Activated CD4-positive, CD25-positive, alpha-beta regulatory T cell treated with anti-CD3 and anti-CD28 coated beads, Interleukin-2, amount 50 U/mL, for 72 hours (primary cell): ENCODE measurements around the gene RNF150.

ENCODE experiments used
- DNase-seq: peaks from one replicate; pipeline ENCODE4 v3.0.0; 2021

Gene RNF150

DNA sequence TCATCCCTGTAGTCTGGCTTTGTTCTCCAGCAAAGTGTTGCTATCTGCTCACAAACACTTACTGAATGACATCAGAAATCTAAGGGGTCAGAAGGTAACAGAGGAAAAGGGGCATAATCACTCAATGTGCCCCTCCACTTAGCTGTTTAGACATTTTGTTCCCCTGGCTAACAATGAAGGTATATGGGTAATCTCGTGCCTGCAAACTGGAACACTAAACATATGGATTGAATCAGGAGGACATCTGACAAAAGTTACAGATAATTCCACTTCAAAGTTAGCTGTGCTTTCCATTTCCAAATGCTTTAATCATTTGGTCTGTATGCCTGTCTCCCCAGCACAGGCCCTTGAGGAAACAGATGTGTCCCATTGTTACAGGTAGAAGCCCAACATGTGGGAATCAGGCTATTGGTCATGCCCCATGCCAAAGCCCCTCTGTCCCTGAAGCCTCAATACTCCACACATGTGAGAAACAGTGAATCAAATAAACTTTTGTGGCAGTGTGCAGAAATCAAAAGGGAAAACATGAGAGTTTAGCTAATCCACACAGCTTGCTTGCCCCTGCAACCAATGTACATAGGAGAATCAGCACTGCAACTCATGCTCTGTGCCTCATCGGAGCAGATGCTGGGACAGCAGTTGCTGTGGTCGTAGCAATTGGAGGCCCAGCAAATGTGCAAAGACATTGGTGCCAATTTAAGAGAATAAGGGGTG lies 111.7 kb downstream of the RNF150 start:
- no peak for DNase-seq

DNA sequence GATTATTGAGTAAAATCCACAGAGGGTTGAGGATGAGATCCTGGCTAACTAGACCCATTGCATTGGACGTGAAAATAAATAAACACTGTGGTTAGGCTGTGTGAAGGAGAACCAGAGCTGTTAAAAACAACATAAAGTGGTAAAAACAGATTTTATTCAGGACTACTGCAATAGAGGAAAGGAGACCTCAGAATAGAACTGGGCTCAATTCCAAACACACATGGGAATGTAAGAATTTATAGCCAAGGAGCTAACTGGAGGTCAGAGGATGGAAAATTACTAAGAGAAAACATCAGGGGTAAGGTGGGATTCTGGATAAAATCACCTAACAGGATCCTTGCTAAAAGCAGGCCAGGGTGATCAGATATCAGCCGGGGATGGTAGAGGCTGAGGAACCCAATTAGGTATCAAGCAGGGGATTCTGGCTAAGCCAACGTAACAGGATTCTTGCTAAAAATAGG lies 112.4 kb downstream of the RNF150 start:
- no peak for DNase-seq

DNA sequence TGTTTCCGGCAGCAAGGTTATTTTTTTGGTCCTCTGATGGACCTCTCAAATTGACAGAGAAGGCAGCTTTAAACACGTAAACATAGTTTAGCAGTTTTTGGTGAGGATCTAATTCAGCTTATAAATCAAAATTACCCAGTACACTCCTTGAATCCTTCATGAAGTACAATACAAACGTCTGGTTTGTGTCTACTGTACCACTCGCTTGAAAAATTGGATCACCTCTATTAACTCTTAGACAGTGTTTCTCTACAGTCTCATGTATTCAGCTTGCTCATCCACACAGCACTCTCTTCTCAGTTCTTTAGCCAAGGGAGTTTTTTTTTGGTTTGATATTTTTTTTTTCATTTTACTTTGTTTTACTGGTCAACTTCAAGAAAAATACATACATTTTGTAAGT lies 113.5 kb downstream of the RNF150 start:
- no peak for DNase-seq

GRCh38 chr4:141016117-141016798 lies 117.0 kb downstream of the RNF150 start:
- no peak for DNase-seq

- no peak for DNase-seq
Measured at GRCh38 chr4:141013899-141014298, 119.4 kb downstream of the RNF150 start.

GRCh38 chr4:141011901-141012315 lies 121.4 kb downstream of the RNF150 start:
- no peak for DNase-seq

DNA sequence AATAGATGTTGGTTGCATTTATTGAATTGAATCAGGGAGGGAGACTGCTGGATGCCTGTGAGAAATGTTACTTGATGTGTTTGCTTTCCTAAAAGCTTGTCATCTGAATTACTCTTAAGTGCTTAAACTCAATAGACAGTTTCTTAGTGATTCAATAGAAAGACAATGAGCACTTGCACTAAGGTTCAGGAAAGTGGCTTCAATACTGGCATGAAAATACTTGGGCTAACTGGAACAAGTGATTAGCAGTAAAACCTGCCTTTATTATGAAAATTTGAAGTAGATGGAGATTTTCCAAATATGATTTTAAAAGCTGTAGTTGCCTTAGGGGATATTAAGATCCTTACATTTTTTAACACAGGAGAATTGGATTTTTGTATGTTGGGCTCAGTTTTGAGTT lies 123.3 kb downstream of the RNF150 start:
- DNase-seq, result no peak

DNA sequence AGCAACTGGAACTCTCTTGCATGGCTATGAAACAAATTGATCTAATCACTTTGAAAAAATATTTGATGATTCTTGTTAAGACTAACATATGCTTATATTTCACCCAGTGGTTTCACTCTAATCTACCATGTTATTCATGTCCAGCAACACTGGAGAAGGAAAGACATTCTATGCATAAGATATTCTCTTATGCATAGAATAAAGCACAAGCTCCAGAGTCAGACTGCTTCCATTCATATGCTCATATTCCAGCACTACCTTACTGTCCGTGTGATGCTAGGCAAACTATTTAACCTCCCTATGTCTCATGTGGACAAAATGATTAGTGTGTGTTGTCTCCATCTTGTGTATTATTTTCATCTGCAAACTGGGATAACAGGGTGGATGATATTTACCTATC lies 124.1 kb downstream of the RNF150 start:
- no peak for DNase-seq

- no peak for DNase-seq
Measured at GRCh38 chr4:141006242-141006802, 126.9 kb downstream of the RNF150 start.

- DNase-seq, result no peak
Measured at GRCh38 chr4:141004823-141005222, 128.4 kb downstream of the RNF150 start.

GRCh38 chr4:141003193-141003592 lies 130.1 kb downstream of the RNF150 start:
- DNase-seq, result no peak

- no peak for DNase-seq
Measured at GRCh38 chr4:141002323-141002805, 130.9 kb downstream of the RNF150 start.

DNA sequence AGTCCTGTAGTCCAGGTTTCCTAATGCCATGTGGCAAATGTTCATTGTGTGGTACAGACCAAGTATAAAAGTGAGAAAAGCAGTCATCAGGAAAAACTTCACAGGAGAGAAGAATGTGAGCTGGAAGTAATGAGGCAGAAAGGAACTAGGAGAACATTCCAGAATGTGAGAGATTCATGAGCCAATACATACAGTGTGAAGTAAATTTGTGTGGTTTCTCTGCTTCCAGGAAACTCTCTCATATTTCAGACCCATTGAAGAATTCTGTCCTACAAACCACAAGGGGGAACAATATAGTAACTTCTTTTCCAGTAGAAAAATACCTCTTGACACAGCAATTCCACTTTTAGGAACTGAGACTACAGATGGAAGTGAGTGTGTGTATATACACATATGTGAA lies 136.5 kb downstream of the RNF150 start:
- DNase-seq, result no peak

GRCh38 chr4:140995058-140995457 lies 138.2 kb downstream of the RNF150 start:
- no peak for DNase-seq

- no peak for DNase-seq
Measured at GRCh38 chr4:140994015-140994414, 139.3 kb downstream of the RNF150 start.

DNA sequence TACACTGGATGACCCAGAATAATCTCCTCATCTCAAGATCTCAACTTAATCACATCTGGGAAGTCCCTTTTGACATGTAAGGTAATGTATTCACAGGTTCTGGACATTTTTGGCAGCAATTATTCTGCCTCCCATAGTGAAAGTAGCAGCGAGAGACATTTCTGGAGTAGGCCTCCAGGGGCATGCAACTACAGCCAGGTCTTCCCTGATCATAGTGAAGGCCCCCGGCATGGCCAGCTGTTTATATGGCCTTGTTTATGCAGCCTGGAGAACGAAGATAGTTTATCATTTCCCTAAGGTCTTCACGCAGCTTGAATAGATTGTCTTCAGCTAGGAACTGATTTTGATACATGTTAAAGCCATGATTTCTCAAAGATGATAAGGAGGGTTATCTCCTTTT lies 139.9 kb downstream of the RNF150 start:
- no peak for DNase-seq

DNA sequence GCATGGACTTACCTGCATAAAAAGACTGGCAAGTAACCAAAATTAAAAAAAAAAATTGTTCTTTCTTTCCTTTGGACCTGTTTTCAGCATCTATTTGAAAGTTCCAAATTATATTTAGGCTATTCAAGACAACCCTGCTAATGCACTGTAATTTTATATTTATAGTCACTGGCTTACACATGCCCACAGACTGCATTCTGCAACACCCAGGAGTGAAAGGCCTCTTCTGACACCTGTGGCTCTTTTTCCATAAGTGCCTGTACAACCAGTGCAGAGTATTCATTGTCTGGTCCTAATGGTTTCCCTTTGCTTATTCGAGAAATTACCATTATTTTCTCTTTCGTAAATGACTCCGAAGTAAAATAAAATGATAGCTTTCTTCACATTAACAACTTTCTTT lies 143.3 kb downstream of the RNF150 start:
- DNase-seq, result no peak

DNA sequence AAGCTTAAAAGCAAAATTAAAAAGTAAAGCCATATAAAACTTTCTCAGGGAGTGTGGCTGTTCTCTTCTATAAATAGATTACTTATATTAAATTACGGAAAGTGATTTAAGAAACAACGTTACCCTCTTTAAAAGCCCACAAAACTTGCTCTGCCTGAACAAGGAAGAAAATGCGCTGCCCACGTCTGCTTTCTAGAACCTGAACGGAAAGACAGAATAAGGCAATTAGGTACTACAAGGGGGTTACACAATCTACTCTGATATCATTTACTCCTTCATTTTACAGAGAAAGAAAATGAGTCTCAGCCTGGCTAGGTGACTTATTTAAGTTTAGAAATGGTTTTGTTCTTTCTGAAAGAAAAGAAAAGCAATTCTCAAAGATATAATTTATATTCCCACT lies 147.2 kb downstream of the RNF150 start:
- no peak for DNase-seq

GRCh38 chr4:140982613-140983340 lies 150.5 kb downstream of the RNF150 start:
- DNase-seq, result no peak

DNA sequence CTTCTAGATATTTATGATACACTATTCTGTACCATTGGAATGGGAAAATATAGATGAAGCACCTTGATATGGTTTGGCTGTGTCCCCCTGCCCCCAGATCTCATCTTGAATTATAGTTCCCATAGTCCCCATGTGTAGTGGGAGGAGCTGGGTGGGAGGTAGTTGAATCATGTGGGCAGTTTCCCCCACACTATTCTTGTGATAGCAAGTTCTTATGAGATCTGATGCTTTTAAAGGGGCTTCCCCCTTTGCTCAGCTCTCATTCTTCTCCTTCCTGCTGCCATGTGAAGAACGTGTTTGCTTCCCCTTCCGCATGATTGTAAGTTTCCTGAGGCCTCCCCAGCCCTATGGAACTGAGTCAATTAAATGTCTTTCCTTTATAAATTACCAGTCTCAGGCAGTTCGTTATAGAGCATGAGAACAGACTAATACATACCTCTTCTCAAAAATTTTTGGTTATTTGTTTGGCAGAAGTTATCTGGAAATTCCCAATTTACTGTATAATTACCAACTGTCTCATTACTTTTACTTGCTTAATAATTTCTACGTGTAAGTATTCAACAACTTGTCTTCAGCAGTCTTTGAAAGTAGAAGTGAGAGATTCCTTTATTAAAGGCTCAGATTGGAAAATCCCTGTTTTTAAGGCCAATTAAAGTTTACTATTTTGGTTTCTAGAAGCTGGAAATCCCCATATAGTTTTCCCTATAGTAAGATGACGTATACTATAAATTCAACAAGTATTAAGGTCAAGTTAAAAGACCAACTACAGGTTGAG lies 152.7 kb downstream of the RNF150 start:
- no peak for DNase-seq

DNA sequence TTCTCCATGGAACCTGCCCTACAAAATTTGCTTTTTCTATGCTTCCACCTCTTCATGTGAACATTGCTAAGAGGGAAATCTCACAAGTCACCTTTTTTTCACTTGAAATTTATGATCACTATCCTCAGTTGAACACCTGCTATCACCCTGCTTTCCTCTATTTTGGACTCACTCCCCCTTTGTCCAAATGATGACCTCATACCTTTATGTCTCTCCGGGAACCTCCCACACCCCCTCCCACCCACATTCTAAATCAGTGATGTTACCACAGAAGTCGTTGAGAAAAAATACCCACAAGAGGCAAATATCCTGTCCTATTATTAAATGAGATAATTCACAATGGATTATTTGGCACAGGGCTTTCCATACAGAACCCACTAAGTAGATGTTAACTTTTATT lies 156.5 kb downstream of the RNF150 start:
- DNase-seq, result no peak

GRCh38 chr4:140971077-140971792 lies 162.0 kb downstream of the RNF150 start:
- no peak for DNase-seq
